Neural progenitor cell (in vitro differentiated cells): ENCODE results near the gene TTLL5. TPM values are rescaled to one million over a fixed set of nuclear protein-coding genes. Genes with fewer than 3 reads are reported as not detected.

Experiments
- DNase-seq: peaks from one replicate; pipeline ENCODE4 v3.0.0-alpha.2; 2016; ENCODE audit warnings: low spot score
- H2AFZ ChIP-seq: fragments of 200-600 bp; sonication (generic); replicated peaks from 2 replicates; pipeline ENCODE4 v1.6.1; 2016; ENCODE audit warnings: antibody characterized with exemption
- H3F3A ChIP-seq: fragments of 200-600 bp; sonication (generic); 2 replicates; pipeline ENCODE4 v1.6.1; 2016; ENCODE audit warnings: antibody characterized with exemption, low read depth
- H3K27ac ChIP-seq: fragments of 200-600 bp; sonication (generic); 2 replicates; pipeline ENCODE4 v1.5.1; 2016; ENCODE audit warnings: mild to moderate bottlenecking
- H3K27me3 ChIP-seq: fragments of 200-600 bp; sonication (generic); 2 replicates; pipeline ENCODE4 v1.6.1; 2016; ENCODE audit warnings: mild to moderate bottlenecking, moderate library complexity
- H3K36me3 ChIP-seq: fragments of 200-600 bp; sonication (generic); 2 replicates; pipeline ENCODE4 v1.5.1; 2016
- H3K4me1 ChIP-seq: fragments of 200-600 bp; sonication (generic); 2 replicates; pipeline ENCODE4 v1.6.1; 2016; ENCODE audit warnings: mixed run types
- H3K4me2 ChIP-seq: fragments of 200-600 bp; sonication (generic); 2 replicates; pipeline ENCODE4 v1.6.1; 2016
- H3K4me3 ChIP-seq: fragments of 200-600 bp; sonication (generic); 2 replicates; pipeline ENCODE4 v1.5.1; 2016
- H3K79me2 ChIP-seq: fragments of 200-600 bp; sonication (generic); 2 replicates; pipeline ENCODE4 v1.6.1; 2016; ENCODE audit warnings: low read depth
- H3K9ac ChIP-seq: fragments of 200-600 bp; sonication (generic); 2 replicates; pipeline ENCODE4 v1.6.1; 2016
- H3K9me3 ChIP-seq: fragments of 200-600 bp; sonication (generic); 2 replicates; pipeline ENCODE4 v1.5.1; 2016; ENCODE audit warnings: low read depth
- H4K20me1 ChIP-seq: fragments of 200-600 bp; sonication (generic); 2 replicates; pipeline ENCODE4 v1.6.1; 2016; ENCODE audit warnings: low read depth
- H3K27ac Mint-ChIP-seq: 3 replicates; pipeline ENCODE4 v1.8.0; 2021; ENCODE audit warnings: mixed read lengths
- H3K27me3 Mint-ChIP-seq: 2 replicates; pipeline ENCODE4 v1.8.0; 2022; ENCODE audit warnings: low read depth, mild to moderate bottlenecking, inconsistent platforms, moderate library complexity, mixed read lengths; ENCODE audit not compliant: insufficient read depth
- H3K36me3 Mint-ChIP-seq: 3 replicates; pipeline ENCODE4 v1.8.0; 2021; ENCODE audit warnings: mixed read lengths
- H3K4me1 Mint-ChIP-seq: 3 replicates; pipeline ENCODE4 v1.8.0; 2021; ENCODE audit warnings: mixed read lengths
- H3K4me3 Mint-ChIP-seq: 3 replicates; pipeline ENCODE4 v1.8.0; 2021; ENCODE audit warnings: mild to moderate bottlenecking, moderate library complexity, mixed read lengths
- H3K9me3 Mint-ChIP-seq: 3 replicates; pipeline ENCODE4 v1.8.0; 2020; ENCODE audit warnings: mixed read lengths
- CTCF ChIP-seq: fragments of 200-600 bp; sonication (generic); IDR thresholded peaks from 2 replicates; pipeline ENCODE4 v1.5.1; 2017; ENCODE audit warnings: antibody characterized with exemption, mild to moderate bottlenecking
- EZH2 ChIP-seq: fragments of 200-600 bp; sonication (generic); IDR thresholded peaks from 2 replicates; pipeline ENCODE4 v1.6.1; 2017; ENCODE audit warnings: antibody characterized with exemption, mild to moderate bottlenecking, moderate library complexity
- EZH2phosphoT487 ChIP-seq: fragments of 200-600 bp; sonication (generic); IDR thresholded peaks from 2 replicates; pipeline ENCODE4 v1.6.1; 2017; ENCODE audit warnings: antibody characterized with exemption
- total RNA-seq: library from RNA; depleted of rRNA; stranded (reverse); fragments of >200 nt; gene quantifications from 2 replicates; pipeline ENCODE4 v1.2.3, GENCODE V29; 2015; ENCODE audit warnings: low replicate concordance

The TTLL5 gene
- total RNA-seq, 1 donor from 2014 or later: 61.4 TPM

GRCh38 chr14:75802486-75802885, 141.4 kb downstream of the TTLL5 start:
- H3K27ac ChIP-seq: no peak overlapping the region
- peaks cover 9% of the 10 kb centered on the region for H3K4me1 Mint-ChIP-seq
- H4K20me1 ChIP-seq: peaks cover 3% of the 10 kb centered on the region
- H2AFZ ChIP-seq: no peak overlapping the region
- H3K36me3 ChIP-seq: peaks cover 4% of the 10 kb centered on the region
- H3K79me2 ChIP-seq: no peaks in the 10 kb centered on the region
- no peak overlapping the region for H3K4me2 ChIP-seq
- no peak for TF ChIP-seq EZH2
- no peak for TF ChIP-seq EZH2phosphoT487
- TF ChIP-seq CTCF: no peak
- H3K4me1 ChIP-seq: peaks cover 11% of the 10 kb centered on the region
- peaks cover 32% of the 10 kb centered on the region for H3K36me3 Mint-ChIP-seq
- H3K27me3 Mint-ChIP-seq: no peaks in the 10 kb centered on the region
- no peak overlapping the region for H3K4me3 ChIP-seq
- H3K9me3 Mint-ChIP-seq: peaks cover 20% of the 10 kb centered on the region
- no peaks in the 10 kb centered on the region for H3K27me3 ChIP-seq
- H3K27ac Mint-ChIP-seq: no peak overlapping the region
- no peak overlapping the region for H3K4me3 Mint-ChIP-seq
- peaks cover 13% of the 10 kb centered on the region for H3F3A ChIP-seq
- no peak for DNase-seq
- H3K9ac ChIP-seq: no peak overlapping the region
- no peaks in the 10 kb centered on the region for H3K9me3 ChIP-seq

- peak; percentile 85 for DNase-seq
- no peaks in the 10 kb centered on the region for H3K9me3 ChIP-seq
- H3K4me1 Mint-ChIP-seq: peaks cover 9% of the 10 kb centered on the region
- H3K4me2 ChIP-seq: peak overlapping the region; percentile 13
- no peaks in the 10 kb centered on the region for H3K27me3 Mint-ChIP-seq
- H3K27ac Mint-ChIP-seq: no peak overlapping the region
- peaks cover 11% of the 10 kb centered on the region for H3K4me1 ChIP-seq
- peak overlapping the region; percentile 34 for H3K27ac ChIP-seq
- TF ChIP-seq EZH2 (no peak), CTCF (no peak), EZH2phosphoT487 (no peak)
- H3K4me3 Mint-ChIP-seq: no peak overlapping the region
- H3K27me3 ChIP-seq: no peaks in the 10 kb centered on the region
- H3K79me2 ChIP-seq: no peaks in the 10 kb centered on the region
- peaks cover 13% of the 10 kb centered on the region for H3F3A ChIP-seq
- H3K4me3 ChIP-seq: no peak overlapping the region
- no peaks in the 10 kb centered on the region for H3K36me3 ChIP-seq
- peaks cover 11% of the 10 kb centered on the region for H3K9me3 Mint-ChIP-seq
- H4K20me1 ChIP-seq: peaks cover 3% of the 10 kb centered on the region
- no peak overlapping the region for H3K9ac ChIP-seq
- H3K36me3 Mint-ChIP-seq: peaks cover 20% of the 10 kb centered on the region
- H2AFZ ChIP-seq: no peak overlapping the region
Observed at GRCh38 chr14:75803765-75804164, 142.7 kb downstream of the TTLL5 start.

DNA sequence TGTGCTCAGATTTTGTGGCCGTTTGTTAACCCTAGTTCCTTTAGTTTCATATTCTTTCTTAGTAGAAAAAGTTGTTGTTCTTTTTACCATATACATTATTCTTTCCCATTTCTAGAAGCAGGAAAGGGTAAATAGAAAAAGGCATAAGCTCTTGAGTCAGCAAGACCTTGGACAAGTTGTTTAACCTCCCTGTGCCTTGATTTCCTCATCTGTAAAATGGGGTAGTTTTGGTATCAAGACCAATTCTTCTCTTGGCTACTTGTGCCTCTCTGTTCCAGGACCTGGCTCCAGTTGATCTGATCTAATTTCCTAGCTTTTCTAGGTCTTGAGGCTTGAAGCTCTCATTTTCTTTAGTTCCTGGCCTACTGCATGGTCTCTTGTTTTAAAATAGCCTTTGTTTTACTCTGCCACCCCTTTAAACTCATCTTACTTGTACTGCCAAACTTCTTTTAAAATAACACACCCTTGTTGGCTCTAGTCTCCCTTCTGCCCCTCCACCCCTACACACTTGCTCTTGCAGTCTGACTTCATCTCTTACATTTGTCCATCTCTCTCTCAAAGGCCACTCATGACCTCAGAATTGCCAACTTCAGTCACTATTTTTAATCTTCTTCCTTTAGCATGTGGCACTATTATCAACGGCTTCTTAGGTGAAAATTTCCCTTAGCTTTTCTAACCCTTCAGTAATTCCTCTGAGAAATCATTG, 143.7 kb downstream of the TTLL5 start:
- Mint-ChIP-seq H3K27me3 (no peaks in the 10 kb centered on the region), H3K36me3 (peaks cover 12% of the 10 kb centered on the region), H3K4me3 (no peak overlapping the region), H3K9me3 (peaks cover 5% of the 10 kb centered on the region), H3K4me1 (peaks cover 9% of the 10 kb centered on the region), H3K27ac (no peak overlapping the region)
- DNase-seq: no peak
- peaks cover 3% of the 10 kb centered on the region for H4K20me1 ChIP-seq
- no peaks in the 10 kb centered on the region for H3K79me2 ChIP-seq
- no peaks in the 10 kb centered on the region for H3K9me3 ChIP-seq
- H3K36me3 ChIP-seq: no peaks in the 10 kb centered on the region
- H3K4me1 ChIP-seq: peaks cover 11% of the 10 kb centered on the region
- no peak overlapping the region for H3K9ac ChIP-seq
- H3K27ac ChIP-seq: no peak overlapping the region
- TF ChIP-seq EZH2: no peak
- no peak for TF ChIP-seq CTCF
- TF ChIP-seq EZH2phosphoT487: no peak
- H3K4me3 ChIP-seq: no peak overlapping the region
- H3F3A ChIP-seq: peaks cover 13% of the 10 kb centered on the region
- H3K27me3 ChIP-seq: no peaks in the 10 kb centered on the region
- no peak overlapping the region for H3K4me2 ChIP-seq
- no peak overlapping the region for H2AFZ ChIP-seq
